ENCODE measurements around the gene HOXA4. TPM values are rescaled to one million over a fixed set of nuclear protein-coding genes. Genes with fewer than 3 reads are reported as not detected.

HOXA4 gene
- total and polyA plus RNA-seq, 2 of the 8 experiments (the other 6 are each of a cell fraction or from before 2014, with no cell fraction given): not detected

- TF ChIP-seq SP2 (IDR thresholded peaks at IDR 0.05; ENCODE audit: low read length) (no peak), EZH2 (IDR thresholded peaks at IDR 0.05; ENCODE audit: low read depth, low read length, severe bottlenecking) (no peak)
Measured at GRCh38 chr7:27162561-27163287, 32.2 kb upstream of the HOXA4 start (continued).
